GM18858 (cell line): ENCODE data around the gene DSN1.

Experiments used
- ATAC-seq: cut with Tn5 transposase; IDR thresholded peaks from one replicate; pipeline ENCODE4 v1.9.1; 2021; ENCODE audit not compliant: unreplicated experiment

DSN1 gene

DNA sequence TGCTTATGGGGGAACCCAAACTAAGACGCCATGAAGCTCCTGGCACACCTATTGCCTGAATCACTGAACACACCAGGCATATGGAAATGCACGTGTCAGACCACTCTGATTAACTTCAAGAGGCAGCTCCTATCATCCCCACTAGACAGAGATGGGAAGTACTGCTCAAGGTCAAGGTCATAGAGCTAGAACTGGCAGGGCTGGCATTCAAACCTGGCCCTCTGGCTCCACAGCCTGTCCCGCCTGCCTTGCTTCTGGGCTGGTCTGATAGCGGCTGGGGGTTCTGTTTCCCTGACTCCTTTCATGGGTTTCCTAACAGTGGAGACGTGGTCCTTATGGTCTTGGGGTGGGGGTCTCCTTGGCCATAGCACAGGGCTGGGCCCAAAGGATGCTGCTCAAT lies 22.6 kb upstream of the DSN1 start:
- no peak for ATAC-seq

DNA sequence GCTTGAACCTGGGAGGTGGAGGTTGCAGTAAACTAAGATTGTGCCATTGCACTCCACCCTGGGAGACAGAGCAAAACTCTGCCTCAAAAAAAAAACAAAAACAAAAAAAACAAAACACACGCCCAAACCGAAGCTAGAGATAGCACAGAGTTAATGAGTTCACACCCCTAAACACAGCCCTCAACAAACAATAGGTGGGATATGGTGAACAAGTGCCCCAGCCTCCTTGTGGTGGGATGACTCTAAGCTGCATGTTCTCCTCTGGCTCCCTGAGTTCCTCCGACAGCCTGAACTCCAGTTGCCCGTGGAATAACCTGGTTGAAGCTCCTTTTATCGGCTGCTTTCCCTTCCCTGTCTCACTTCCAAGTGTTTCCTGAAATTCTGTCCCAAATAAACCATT lies 22.1 kb upstream of the DSN1 start:
- no peak for ATAC-seq

DNA sequence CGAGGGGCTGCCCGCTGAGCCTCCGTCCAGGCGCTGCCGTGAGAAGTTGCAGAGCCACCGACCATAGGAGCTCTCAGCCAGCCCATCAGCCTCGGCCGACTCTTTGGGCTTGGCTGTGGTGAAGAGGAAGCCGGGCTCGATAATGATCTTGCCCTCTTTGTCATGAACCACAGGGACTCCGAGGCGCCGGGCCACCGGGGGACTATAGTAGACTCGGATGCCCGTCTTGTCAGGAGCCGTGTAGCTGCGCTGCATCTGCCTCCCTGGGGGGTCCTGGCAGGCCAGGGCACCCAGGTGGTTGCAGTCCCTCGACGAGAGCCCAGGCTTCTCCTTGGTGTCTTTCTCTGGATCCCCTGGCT lies 20.5 kb upstream of the DSN1 start:
- ATAC-seq = no peak

DNA sequence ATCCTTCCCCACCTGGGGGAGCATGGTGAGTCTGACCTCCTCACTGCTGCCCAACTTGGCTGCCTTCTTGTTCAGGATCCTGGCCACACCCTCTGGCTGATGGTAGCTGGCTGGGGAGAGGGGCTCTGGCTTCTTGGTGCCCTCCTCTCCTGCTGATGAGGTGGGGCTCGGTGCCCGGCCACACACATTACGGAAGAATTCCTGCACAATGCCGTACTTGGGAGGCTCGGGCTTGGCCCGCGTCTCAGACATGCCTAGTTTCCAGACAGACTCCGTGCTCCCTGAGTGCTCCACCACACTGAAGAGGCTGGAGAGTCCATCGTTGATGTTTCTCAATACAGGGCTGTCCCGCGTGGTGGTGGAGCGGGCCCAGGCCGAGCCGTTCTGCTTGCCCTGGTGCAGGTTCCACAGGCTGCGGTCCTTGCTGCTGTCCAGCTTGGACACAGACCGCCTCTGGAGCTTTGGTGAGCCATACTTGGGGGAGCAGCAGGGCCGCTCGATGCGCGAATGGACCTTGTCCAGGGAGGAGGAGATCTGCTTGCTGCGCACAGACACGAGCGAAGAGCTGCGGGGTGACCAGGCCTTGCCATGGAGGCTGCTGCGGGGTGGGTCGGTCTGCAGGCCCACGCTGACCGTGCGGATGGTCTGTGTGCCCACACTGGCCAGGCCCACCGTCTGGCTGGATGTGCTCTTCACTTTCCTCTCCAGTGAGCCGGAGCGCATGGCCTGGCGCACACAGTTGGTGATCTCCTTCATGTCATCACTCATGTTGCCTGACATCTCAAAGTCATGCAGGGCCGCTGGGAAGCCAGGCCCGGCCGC lies 19.9 kb upstream of the DSN1 start:
- ATAC-seq = no peak

DNA sequence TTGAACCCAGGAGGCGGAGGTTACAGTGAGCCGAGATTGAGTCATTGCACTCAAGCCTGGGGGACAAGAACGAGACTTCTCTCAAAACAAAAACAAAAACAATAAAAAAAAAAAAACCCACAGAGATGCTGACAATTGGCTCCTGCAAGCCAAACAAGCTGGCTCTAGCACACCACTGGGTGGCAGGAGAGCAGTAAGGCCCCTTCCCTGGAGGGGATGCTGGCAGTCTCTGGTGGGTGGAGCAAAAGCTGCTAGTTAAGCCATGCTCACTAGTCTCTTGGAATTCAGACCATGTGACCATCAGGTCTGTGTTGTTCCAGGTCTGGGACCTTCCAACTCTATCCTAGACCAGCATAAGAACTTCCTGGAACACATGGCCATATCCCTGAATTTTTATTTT lies 18.9 kb upstream of the DSN1 start:
- no peak for ATAC-seq

DNA sequence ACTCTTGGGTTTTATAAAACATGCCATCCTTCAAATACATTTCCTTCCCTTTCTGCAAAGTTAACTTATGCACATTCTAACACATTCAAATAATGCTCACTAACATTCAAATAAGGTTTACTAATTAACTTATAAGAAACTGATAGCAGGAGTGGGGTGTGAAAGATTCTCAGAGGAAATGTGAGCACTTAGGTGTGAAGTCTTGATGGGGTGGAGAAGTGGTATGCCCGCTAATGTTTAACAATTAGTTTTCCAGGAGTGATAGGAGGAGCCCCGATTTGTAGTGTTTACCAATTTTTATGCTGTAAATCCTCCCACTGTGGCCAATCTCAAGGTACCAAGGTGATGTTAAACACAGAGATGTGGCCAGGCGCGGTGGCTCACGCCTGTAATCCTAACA lies 18.3 kb upstream of the DSN1 start:
- ATAC-seq = no peak

DNA sequence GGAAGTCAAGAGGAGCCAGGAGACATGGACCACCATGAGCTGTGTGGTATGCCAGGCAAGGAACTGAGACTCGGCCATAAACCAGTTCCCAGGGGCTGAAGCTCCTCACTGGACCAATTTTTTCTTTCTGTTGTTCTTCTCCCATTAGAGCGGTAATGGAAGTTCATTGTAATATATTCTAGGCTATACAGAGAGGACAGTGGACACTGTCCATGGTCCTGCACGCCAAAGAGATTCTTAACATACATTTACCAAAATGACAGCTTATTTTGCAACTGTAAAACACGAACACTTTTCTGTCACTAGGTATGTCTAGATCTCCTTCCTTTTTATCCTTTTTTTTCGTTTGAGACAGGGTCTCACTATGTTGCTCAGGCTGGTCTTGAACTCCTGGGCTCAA lies 13.1 kb upstream of the DSN1 start:
- ATAC-seq = no peak

DNA sequence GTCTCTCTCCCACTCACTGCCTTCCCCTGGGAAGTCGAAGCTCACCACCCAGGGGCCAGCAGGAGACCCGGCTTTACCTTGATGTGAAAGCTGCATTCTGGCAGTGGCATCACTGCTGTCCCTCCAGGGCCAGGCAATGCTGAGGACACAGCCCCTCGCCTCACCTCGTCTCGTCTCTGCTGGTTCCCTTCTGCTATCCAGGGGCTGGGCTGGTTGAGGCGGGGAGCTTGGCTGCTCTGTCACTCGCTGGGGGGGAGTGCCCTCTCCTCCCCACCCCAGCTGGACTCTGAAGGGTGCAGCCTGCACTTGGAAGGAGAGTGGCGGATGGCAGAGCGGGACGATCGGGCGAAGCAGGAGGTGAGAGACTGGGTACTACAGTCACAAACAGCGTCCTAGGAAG lies 12.7 kb upstream of the DSN1 start:
- no peak for ATAC-seq

DNA sequence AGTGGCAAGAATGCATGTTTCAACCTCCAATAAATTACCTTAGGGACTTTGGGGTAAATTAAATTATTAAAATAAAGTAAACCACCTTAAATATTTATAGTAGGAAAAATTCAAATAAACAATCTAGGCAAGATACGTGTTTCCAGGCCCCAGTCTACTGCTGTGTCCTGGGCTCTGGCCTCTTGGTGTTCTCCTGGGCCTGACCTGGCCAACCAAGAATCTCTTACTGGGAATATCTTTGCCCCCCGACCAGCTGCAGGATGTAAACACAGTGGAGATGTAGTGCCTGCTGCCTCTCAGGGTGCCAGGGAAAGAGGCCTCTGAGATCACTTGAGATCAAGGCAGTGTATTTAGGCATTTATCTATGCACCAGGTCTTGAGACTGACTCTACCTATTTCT lies 11.7 kb upstream of the DSN1 start:
- no peak for ATAC-seq

DNA sequence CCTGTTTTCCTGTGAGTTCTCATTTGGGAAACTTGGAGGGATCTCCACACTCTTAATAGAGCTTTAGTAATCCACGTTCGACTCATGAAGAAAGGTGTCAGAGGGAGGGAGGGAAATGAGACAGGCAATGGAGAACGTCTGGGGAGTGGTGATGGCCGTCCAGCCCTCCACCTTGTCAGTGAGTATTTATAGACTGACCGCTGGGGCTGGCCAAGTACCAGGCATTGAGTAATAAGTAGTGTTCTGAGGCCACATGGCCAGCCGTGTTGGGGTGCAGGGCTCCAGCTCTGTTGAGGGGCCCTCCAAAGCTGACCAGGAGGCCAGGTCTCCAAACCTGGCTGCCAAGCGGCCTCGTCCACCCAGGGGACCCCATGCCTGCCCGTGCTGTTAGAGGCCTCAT lies 11.3 kb upstream of the DSN1 start:
- ATAC-seq = no peak

DNA sequence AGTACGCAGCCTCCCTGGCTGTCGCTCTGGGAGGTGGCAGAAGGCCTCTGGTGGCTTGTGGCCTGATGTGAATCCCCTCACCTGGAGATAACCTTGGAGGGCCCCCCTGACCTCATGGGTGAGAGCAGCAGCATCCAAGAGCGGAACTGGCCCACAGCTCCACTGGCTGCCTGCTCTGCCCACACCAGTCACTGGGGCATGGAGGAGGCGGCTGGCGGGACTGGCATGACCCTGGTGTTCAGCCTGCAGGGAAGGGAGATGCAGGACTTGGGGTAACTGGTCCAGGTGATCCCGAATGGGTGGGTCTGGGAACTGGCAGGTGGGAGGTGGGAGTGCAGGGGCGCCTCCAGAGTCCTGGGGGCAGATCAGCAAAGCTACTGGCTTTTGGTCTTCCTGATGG lies 10.6 kb upstream of the DSN1 start:
- no peak for ATAC-seq

DNA sequence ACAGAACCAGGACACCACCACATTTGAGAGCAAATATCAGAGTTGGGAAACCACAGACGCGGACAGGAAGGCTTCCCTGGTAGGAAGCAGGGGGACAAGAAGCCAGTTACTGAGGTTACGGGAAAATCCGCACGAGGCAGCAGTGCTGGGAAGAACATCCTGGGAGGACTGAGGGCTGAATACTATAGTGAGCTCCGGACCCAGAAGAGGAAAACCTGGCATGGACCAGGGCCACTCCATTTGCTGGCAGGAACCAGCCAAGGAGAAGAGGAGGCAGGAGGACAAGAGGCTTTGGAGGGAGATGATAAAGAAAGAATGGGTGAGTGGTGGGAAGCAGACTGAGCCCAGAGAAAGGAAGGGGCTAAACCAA lies 6.1 kb upstream of the DSN1 start:
- no peak for ATAC-seq

DNA sequence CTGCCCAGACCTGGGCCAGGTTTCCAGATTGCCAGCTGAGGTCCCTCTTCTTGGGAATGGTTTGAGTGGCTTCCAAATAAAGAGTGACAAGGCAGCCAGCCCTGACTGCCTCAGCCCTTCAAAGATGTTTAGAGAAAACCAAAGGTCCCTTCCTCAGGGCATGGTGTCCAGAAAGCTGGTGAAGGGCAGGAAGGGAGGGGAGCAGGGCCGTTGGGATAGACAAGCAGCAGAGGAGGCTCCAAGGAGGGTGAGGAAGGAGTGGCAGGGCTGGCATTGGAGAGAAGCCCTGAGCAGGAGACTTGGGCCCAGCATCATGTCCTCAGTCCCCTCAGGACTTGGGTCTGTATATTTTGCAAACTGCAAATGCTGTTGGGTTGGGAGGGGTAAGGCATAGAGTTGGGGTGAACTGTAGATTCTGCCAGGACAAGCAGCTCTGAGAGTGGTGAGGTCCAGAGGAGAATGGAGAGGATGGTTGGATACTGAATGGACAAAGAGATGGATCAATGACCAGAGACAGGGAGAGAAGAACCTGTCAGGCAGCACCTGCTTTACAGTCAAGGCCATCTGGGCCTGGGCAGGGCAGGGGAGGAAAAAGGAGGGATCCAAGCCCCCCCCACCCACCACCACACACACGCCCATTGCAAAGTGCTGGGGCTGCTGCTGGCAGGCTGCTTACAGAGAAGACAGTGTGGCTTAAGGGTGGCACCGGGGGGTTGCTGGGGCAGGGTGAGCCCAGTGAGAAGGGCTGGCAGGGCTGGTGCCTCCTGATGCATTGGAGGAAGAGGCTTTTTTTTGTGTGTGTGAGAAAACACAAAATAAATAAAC lies 5.5 kb upstream of the DSN1 start:
- no peak for ATAC-seq

DNA sequence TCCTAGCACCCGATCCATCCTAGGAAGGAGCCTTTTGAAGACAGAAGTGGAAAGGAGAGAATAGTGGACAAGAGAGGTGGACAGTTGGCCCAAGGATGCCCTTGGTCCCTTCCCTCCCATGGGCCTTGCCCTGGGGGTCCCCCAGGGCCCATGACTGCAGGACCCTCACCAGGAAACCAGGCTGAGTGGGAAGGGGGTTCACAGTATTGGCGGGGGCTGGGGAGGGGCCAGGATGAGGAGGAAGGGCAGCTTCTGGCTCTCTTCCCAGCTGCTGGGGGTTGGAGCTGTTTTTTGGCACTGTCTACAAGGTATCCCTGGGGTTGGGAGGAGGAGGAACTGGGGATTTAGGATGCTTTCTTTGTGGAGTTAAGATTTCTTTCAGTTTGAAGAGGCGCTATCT lies 4.0 kb upstream of the DSN1 start:
- ATAC-seq = no peak

DNA sequence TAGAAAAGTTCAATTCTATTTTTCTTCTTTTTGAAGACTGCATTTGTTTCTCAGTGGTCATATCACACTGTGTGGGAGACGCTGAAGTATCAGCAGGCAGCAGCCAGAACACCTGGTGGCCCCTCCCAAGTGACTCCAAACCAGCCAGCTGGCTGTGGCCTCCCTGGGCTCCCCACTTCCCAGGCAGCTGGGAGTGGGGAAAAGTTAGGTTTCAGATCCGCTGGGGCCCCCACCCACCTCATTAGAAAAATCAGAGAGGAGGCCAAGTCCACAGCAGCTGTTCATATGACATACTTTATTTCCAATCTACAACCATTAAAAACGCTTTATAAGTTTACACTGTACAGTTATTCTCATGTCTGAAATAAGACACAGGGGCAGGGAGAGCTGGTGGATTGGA lies 3.6 kb upstream of the DSN1 start:
- ATAC-seq = no peak

DNA sequence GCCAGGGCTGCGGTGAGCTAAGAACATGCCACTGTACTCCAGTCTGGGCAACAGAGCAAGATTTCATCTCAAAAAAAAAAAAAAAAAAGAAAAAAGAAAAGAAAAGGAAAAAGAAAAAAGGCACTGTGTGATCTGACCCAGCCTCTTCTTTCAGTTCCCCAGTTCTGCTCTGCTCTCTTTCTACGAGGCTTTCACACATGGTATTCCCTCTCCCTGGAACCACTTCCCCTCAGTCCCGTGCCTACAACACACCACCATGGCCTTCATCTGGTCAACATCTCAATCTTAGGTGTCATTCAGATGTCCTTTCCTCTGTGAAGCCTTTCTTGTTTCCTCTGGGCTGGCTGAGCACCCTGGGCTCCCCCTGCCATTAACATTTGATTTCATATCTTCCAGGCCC lies 2.3 kb upstream of the DSN1 start:
- no peak for ATAC-seq

DNA sequence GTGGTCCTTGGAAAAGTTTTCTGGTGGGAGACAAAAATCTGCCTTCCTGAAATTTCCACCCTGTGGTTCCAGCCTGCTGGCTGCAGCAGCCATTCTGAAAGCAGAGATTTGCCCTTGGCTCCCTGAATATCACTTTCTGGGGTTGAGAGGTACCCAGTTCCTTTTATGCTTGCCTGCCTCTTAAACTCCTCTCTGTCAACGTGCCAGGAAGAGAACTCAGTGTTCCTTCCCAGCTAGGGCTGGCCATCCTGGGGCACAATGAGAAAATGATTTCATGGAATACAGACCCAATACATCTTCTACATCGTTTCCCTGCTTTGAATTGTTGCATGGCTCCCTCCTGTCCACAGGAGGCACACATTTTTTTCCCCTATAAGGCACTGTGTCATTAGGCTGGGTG lies 1.6 kb upstream of the DSN1 start:
- ATAC-seq = no peak

DNA sequence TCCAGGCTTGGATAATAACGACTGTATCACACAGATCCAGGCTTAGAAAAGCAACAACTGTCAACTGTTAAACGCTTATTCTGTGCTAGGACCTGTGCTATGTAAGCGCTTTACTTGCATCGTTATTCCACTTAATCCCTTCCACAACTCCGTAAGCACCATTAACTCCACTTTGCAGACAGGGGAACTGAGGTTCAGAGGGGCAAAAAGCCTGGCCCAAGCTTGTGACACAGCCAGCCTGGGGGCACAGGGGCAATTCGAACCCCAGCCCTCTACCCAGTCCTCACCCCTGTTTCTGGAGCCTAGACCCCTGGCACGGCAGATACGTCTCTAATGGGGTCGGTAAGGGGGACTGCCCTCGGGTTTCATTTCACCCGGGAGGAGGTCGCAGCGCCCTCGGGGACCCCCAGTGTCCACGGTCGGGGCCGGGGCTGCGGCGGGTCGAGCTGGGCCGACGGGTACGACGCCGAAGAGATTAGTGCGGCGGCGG lies 411 bp downstream of the DSN1 start:
- ATAC-seq = no peak

DNA sequence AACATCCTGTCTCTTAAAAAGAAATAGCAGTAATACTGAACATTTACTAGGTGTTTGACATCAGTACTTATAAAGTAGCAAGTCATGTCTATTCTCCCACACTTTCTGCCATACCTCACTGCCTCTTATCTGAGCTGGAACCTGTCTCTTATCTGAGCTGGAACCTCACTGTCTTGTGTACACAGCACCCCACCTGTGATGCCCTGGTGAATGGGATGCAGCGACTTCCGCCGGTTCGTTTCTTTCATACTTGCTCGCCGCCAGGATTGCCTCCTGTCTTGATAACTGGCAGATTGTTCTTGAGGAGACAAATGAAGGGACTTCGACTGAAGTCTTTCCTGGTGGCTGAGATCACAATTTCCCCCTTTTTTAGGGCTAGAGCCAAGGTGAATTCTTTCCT lies 2.9 kb downstream of the DSN1 start:
- no peak for ATAC-seq

DNA sequence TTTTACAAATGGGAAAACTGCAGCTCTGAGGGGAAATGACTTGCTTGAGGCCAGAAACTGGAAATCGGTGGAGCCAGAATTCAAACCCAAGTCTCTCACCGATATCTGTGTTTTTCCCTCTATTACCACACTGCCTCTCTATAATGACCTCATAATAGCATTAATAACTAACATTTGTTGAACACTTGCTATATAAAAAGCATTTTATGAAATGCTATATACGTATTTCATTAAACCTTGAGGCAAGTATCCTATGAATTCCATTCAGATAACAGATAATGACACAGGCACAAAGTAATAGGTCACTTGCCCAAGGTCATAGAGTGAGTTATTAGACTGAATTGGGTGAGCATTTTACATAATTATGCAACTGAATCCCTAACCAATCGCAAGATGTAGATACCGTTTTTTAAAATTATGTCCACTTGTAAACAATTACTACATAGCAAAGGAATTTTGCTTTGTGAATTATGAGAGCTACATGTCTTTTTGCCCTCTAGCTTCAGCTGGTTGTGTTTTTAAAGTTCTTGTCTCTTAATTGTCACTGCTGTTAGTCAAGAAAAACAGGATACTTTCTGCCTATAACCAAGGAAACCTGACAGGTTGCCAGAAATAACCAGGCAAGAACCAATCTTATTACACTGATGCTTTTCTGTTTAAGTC lies 4.7 kb downstream of the DSN1 start:
- no peak for ATAC-seq

DNA sequence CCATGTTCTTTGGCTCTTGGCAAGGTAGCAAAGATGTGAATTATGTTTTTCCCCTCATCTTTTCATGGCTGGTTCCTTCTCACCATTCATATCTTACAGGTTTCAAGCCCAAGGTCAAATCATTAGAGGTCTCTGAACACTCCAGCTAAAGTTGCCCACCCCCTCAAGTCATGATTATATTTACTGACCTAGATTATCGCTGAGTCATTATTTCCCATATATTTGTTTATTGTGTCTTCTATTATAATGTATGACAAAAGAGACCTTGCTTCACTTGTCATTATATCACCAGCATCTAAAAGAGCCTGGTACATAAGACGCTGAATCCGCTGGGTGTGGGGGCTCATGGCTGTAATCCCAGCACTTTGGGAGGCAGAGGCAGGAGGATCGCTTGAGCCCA lies 12.4 kb downstream of the DSN1 start:
- ATAC-seq = no peak

DNA sequence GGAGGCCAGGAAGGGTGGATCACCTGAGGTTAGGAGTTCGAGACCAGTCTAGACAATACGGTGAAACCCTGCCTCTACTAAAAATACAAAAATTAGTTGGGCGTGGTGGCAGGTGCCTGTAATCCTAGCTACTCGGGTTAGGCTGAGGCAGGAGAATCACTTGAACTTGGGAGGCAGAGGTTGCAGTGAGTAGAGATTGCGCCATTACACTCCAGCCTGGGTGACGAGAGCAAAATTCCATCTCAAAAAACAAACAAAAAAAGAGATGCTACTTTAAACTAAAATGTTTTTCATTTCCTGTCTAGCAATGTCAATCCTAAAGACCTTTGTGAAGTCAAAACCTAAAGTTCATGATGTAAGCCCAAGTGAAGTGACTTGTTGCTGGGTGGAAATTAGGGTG lies 12.9 kb downstream of the DSN1 start:
- no peak for ATAC-seq
